HG02981 (cell line): ENCODE measurements around the gene UBL4A.

Source experiments
- ATAC-seq: cut with Tn5 transposase; IDR thresholded peaks from one replicate; pipeline ENCODE4 v1.9.1; 2021; ENCODE audit warnings: mild to moderate bottlenecking, moderate library complexity; ENCODE audit not compliant: unreplicated experiment

Gene UBL4A

DNA sequence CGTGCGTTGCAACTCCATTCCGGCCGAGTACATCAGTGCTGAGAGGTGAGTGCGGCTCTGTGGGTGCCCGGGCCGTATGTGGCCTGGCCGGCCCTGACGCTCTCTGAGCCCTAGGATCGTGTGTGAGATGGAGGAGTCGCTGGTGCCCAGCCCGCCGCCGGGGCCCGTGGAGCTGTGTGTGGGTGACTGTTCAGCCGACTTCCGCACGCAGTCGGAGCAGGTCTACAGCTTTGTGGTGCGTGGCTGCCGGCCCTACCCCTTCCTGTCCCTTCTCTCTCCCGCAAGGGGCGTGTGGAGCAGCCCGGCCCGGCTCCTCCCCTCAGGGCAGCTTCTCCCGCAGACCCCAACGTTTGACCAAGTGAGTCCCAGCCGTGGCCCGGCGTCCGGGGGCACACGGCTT, 20.4 kb downstream of the UBL4A start:
- ATAC-seq, result no peak

DNA sequence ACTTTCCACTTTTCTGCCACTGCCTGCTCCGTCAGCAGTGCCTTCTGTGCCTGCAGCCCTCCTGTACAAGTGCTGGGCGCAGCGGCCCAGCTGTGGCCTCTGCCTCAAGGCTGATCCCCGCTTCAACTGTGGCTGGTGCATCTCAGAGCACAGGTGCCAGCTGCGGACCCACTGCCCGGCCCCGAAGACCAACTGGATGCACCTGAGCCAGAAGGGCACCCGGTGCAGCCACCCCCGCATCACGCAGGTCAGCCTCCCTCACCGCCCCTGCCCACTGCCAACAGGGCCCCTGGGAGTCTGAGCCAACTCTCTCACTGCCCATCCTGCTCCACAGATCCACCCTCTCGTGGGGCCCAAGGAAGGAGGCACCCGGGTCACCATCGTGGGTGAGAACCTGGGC, 20.8 kb downstream of the UBL4A start:
- no peak for ATAC-seq

DNA sequence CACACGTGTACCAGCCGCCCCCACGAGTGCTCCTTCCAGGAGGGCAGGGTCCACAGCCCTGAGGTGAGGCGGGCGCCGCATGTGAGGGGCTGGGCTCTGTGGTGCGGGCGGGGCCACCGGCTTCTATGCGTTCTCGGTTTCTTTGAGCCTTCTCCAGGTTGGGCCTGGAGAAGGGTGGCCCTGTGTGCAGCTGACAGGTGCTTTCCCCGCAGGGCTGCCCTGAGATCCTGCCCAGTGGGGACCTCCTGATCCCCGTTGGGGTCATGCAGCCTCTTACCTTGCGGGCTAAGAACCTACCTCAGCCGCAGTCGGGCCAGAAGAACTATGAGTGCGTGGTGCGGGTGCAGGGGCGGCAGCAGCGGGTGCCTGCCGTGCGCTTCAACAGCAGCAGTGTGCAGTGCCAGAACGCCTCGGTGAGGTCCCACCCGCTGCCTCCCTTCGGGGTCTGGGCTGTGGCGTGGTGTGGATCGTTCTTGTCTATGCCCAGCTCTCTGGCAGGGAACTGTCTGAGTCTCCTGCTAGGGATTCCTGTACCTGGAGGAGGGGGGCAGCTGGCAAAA, 21.5 kb downstream of the UBL4A start:
- no peak for ATAC-seq

DNA sequence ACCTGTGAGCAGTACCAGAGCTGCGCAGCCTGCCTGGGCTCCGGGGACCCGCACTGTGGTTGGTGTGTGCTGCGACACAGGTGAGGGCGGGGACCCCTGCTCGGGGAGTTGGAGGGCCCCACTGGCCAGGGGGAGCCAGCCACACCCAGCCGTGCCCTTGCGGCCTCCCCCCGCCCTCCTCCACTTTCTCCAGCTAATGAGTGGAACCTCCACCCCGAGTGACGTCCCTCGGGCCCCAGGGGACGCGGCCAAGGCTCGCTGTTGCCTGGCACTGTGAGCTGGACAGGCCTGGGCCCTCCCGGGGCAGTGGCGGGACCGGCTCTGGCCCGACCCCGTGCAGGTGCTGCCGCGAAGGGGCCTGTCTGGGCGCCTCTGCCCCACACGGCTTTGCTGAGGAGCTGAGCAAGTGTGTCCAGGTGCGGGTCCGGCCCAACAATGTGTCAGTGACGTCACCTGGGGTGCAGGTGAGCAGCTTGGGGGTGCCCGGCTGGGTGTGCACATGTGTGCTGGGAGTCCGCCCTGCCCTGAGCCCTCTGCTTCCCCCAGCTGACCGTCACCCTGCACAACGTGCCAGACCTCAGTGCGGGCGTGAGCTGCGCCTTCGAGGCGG, 22.7 kb downstream of the UBL4A start:
- ATAC-seq, result no peak

DNA sequence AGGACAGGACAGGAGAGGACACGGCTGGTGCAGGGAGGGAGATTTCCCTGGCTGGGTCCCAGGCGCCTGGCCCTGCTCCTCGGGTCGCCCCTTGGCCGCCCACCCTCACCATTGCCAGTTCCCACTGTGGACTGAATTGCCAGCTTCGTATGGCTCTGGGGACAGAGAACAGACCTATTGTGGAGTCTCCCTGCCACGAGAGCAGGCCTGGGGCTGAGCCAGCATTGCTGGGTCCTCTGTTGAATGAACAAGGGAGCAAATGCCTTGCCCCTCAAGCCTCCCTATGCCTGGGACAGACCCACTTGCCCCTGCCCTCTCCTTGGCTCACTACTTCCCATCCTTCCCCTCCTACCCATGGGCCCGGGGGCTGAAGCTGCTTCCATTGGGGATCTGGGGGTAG, 24.0 kb downstream of the UBL4A start:
- ATAC-seq, result no peak

DNA sequence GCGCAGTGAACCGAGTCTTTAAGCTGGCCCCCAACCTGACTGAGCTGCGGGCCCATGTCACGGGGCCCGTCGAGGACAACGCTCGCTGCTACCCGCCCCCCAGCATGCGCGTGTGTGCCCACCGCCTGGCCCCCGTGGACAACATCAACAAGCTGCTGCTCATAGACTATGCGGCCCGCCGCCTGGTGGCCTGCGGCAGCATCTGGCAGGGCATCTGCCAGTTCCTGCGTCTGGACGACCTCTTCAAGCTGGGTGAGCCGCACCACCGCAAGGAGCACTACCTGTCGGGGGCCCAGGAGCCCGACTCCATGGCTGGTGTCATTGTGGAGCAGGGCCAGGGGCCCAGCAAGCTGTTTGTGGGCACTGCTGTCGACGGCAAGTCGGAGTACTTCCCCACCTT, 26.1 kb downstream of the UBL4A start:
- ATAC-seq, result no peak

DNA sequence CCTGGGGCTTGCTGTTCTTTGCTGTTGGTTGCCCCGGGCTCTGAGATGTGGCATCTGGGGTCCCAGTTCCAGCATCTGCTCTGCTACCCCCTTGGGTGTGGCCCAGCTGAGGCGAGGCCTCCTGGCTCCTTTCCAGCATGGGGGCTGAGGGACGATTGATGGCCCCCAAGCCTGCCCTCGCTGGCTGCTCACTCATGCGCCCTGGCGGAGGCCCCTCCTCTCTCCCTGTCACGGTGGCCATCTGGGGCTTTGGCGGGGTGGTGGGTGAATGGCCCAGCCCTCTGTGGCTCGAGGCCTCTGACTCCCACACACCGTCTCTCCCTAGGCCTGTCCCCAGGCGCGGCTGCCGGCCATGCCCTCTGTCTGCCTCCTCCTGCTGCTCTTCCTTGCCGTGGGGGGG, 26.6 kb downstream of the UBL4A start:
- no peak for ATAC-seq

DNA sequence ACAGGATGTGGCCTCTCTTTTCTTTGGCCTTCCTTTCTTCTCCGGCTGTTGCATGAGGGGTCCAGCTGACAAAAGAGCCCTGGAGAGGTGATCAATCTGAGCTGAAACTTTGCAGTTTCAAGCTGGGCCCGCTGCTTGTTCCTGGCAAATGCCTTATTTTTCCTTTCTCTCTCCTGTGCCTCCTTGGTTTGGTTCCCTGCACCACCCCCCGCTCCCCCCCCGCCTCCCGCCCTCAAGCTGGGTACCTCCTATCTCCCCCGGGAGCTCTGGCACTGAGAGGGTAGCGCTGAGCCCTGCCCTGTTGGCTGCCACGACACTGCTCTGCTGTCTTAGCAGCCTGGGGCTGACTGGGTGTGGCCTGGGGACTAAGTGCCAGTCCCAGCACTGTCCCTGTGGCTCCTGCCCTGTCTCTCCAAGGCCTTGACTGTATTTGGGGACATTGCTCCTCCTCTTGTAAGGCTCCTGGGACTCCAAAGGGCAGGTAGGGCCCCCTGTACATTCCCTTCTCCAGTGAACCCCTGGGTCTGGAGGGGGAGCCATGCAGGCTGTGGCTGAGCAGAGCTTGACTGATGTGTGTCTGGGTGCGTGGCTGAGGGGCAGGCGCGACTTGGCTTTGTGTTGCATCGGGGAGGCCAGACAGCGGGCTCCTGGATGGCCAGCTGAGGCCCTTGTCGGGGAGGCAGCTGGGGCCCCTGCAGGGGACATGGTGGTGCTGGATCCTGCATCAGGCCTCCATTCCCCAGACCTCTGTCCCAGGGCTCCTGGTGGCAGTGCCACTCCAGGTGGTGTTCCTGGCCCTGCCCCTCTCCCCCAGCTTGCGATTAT, 27.2 kb downstream of the UBL4A start:
- ATAC-seq, result no peak

DNA sequence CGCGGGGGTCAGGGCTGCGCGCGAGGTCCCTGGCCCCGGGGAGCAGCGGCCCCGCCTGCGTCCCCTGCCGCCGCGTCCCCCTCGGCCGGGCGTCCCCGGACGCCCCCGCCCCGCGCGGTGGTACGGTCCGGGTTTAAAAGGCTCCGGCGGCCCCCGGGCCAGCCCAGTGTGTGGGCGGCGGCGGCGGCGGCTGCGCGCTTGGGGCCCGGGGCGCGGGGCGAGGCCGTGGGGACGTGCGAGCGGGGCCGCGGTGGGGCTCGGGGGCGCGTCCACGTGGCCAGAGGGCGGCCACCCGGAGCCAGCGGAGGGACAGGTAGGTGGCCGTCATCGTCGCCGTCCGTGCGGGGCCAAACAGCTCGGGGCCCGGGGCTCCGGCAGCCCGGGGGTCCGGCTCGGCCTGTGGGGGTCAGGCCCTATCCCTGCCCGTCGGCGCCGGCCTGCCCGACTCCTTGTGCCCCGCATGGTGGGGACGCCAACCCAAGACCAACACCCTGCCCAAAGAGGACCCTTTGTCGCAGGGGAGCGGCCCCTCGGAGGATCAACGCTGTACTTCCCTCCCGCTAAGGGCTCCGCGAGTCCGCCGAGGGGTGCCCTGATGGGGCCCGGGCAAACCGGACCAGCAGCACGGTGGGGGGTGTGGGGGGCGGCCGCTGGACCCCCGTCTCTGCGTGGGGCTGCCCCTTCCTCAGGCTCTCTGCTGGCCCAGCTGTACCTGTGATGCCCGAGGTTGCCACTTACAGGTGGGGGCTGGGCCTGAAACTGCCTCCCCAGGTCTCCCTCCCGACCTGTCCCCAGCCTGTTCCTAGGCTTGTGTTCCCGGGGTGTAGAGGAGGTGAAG, 28.1 kb downstream of the UBL4A start, which contains the start of gene PLXNA3:
TSS of gene PLXNA3 (plus strand) at position 166 of the 838 bp plus-strand sequence. CDS start 1,903 bp downstream, outside the sequence.
- ATAC-seq, result peak; percentile 56

DNA sequence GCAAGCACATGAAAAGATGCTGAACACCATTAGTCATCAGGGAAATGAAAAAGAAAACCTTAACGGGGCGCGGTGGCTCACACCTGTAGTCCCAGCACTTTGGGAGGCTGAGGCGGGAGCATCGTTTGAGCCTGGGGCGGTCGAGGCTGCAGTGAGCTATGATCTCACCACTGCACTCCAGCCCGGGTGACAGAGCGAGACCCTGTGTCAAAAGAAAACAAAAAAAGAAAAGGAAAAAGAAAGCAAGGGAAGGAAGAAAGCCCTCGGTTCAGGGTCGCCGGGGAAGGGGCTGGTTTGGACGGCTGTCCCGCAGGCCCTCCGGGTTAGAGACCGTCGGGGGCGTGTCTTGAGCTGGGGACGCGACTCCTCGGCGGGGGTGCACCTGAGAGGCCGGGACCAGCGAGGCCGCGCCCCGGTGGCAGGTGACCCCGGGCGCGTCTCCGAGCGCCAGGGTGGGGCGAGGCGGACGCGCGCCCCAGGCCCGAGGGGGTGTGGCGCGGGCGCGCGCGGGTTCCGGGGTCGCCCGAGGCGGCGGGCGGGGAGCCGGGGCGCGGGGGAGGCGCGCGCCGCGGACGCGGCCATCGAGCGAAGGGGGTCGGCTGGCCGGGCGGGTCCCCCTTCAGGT, 28.8 kb downstream of the UBL4A start:
- ATAC-seq, result peak; percentile 54

DNA sequence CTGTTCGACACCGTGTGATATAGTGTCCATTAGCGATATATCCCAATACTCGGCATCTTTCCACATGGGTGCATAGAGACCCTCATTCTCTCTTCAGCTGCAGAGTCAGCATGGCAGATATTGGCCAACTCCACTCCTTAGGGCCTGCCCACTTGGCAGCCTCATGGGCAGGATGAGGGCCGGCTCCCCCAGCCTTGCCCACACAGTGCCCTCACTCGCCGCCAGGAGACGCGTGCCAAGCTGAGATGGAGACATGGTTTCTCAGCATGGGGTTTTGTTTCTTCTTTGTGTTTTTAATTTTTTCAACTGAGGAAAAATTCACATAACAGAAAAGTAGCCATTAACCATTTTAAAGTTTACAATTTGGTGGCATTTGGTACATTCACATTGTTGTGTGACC, 33.6 kb downstream of the UBL4A start:
- ATAC-seq, result no peak

DNA sequence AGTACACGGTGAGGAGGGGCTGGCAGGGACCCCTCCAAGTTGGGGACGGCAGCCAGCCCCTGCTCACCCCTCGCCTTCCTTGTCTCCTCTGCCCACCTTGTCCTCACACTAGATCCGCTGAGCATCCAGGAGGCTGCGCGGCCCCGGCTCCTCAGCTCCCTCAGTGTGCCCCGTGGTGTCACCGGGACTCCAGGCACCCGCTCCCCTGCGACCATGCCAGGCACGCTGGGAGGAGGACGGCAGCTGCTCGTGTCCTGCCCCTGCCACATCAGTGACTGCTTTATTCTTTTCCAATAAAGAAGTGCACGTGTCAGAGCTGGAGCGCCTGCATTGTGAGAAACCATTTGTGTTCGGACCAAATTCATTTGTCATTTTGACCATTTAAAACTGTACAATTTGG, 36.1 kb downstream of the UBL4A start:
- ATAC-seq, result no peak

DNA sequence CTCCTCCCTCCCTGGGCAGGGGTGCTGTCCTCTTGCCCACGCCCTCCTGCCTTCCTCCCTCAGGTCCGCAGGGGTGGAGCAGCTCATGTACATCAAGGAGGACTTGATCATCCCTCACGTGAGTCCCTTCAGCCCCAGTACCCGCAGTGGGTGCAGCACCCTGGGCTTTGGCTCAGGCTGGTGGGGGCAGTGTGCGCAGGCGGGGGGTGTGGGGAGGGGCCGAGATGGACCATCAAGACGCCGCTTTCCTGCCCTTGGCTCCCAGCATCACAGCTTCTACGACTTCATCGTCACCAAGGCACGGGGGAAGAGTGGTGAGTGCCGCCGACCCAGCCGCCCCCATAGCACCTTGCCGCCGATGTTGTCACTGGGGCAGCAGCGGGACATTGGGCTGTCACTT, 36.8 kb downstream of the UBL4A start:
- no peak for ATAC-seq

DNA sequence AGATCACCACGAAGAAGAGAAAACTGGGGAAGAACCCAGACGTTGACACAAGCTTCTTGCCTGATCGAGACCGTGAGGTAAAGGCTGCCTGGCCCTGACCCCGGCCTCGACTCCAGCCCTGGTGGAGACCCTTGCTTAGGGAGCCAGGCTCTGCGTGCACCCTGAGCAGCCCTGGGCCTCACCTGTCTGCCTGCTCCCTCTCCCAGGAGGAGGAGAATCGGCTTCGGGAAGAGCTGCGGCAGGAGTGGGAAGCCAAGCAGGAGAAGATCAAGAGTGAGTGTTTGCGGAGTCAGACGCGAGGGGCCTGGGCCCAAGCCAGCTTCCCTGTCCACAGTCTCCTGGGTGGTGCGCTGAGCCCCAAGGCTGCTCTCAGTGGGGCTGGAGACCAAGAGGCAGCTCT, 37.9 kb downstream of the UBL4A start:
- ATAC-seq, result no peak

DNA sequence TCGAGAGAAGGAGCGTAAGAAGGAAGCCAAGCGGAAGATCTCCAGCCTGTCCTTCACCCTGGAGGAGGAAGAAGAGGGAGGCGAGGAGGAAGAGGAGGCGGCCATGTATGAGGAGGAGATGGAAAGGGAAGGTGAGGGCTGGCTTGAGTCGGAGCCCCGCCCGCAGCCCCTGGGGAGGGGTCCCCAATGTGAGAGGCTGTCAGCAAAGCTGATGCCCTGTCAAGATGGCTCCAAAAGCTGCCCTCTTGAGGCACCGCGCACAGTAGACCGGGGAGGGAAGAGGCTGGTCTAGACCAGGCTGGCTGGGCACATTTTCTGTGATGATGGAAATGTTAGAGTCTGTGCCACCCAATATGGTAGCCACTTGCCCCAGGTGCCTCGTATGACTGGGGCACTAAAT, 40.0 kb downstream of the UBL4A start:
- no peak for ATAC-seq

DNA sequence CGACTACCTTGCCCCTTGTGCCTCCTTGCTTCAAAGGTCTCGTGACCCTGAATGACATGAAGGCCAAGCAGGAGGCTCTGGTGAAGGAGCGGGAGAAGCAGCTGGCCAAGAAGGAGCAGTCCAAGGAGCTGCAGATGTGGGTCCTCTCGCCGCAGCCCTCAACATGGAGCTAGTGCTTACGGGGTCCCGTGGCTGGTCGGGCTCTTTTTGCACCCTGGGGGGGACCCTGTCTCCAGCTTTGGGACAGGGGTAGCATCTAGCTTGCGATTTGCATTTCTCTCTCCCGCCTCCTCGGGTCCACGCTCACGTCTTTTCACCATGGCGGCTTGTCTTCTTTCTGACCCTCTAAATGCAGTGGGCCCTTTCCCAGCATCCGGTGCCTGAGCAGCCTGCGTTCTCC, 40.6 kb downstream of the UBL4A start:
- ATAC-seq, result no peak

DNA sequence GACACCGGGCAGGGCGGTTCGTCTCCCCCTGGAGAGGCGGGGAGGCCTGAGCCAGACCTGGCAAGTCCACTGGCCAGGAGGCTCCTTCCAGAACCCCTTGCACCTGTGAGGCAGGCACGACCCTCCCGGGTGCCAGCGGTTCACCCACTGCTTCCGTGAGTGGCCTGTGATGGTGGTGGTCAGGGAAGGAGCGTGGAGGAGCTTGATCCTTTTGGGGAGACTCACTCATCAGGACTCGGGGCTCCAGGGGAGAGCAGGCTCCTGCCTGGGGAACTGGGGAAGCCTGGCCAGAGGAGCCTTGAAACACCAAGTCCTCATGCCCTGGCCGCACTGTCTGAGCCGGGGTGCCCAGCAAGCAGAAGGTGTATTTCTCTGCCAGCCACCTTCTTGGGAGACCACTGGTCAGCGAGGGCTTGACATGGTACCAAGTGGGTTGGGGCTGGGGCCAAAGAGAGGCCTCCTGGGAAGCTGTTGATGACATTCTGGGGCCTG, 41.6 kb downstream of the UBL4A start:
- ATAC-seq, result no peak

DNA sequence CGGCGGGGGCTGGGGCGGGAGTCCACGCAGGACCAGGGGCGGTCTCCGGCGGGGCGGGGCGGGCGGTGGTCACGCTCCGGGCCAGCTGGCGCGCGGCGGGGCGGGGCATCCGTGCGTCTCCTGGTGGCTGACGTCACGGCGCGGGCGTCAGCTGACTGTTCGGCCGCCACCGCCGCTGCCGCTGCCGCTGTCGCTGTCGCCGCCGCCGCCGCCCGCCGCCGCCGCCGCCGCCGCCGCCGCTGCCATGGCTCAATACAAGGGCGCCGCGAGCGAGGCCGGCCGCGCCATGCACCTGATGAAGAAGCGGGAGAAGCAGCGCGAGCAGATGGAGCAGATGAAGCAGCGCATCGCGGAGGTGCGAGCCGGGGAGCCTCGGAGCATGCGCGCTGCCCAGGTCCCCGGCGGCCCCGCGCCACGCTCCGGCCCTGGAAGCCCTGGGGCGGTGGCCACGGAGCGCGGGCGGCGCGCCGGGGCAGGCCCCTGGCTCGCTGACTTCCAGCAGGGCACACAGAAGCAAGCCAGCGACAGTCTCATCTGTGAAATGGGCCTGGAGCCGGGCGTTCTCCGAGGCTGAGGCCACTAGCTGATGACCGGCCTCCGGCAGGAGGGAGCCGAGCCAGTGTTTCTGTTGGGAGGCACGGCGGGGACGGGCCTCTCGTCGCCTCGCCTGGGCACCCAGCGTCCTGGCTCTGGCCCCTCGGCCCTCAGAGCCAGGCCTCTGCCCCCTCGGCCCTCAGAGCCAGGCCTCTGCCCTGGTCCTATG, 42.2 kb downstream of the UBL4A start, which contains the start of gene FAM50A:
TSS of gene FAM50A (plus strand) at position 150 of the 763 bp plus-strand sequence. CDS start at position 245, 95 bp downstream.
- peak; percentile 87 for ATAC-seq

DNA sequence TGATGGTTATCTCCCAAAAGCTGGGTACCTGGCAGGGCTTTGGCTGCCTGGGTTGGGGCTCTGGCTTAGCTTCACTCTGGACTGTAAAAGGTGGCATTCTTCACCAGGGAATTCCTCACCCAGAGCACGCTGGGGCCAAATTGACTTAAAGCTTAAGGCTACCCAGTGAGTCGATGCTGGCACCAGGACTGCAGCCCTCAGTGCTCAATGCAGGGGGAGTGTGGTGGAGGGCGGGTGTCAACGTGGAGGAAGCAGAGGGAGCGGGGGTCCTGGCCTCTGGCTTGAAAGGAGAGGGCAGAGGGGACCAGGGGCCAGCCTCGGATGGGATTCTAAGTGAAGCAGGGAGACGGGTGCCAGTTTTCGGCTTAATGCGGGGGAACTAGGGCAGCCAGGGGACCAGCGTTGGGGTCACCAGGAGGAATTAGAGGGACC, 42.9 kb downstream of the UBL4A start:
- ATAC-seq, result no peak
